ENCODE results near the gene RFFL. TPM values are rescaled to one million over a fixed set of nuclear protein-coding genes. Genes with fewer than 3 reads are reported as not detected.

The RFFL gene
- total RNA-seq, 1 experiment from 2014 or later: 37.7 TPM

GRCh38 chr17:35103271-35103670 lies 39.8 kb upstream of the RFFL start:
- H4K20me1 ChIP-seq (ENCODE audit: low read length): no peaks in the 10 kb centered on the region
- DNase-seq: no peak
- no peak overlapping the region for H3K4me2 ChIP-seq (ENCODE audit: low read length)
- no TSS peak for BruUV-seq (replicated peaks)
- H3K36me3 ChIP-seq (ENCODE audit: low read depth, low read length): peaks cover 11% of the 10 kb centered on the region; the same call in 1 of the 2 replicates
- no peaks in the 10 kb centered on the region for H3K4me1 ChIP-seq (ENCODE audit: insufficient read depth, low read length)
- H3K79me2 ChIP-seq (ENCODE audit: low read length): no peaks in the 10 kb centered on the region
- intact Hi-C loops (cut with micrococcal nuclease): no loop called here
- H3K9ac ChIP-seq (ENCODE audit: low read length): no peak overlapping the region
- H3F3A ChIP-seq (ENCODE audit: low read length, unreplicated experiment): no peaks in the 10 kb centered on the region
- TF ChIP-seq EZH2phosphoT487 (IDR thresholded peaks at IDR 0.05; ENCODE audit: borderline replicate concordance, low read length): no peak
- no peak for TF ChIP-seq EZH2 (IDR thresholded peaks at IDR 0.05; ENCODE audit: low read length, unreplicated experiment)
- TF ChIP-seq CTCF (conservative IDR thresholded peaks at IDR 0.05; ENCODE audit: low read depth, low read length): no peak
- no peak overlapping the region for H3K27ac ChIP-seq (ENCODE audit: low read length)
- no peak for ATAC-seq
- ChIA-PET POLR2A (ENCODE audit: unreplicated experiment) (no interaction called here), CTCF (interaction anchor here (1.3 kb wide), 1 partner anchor 16 kb away, joined by 5 read pairs; no protein-coding TSS in a partner anchor)
- H3K9me2 ChIP-seq (replicated peaks; ENCODE audit: low read length): no peaks in the 10 kb centered on the region
- no peaks in the 10 kb centered on the region for H3K9me3 ChIP-seq (ENCODE audit: low read length)
- H3K4me3 ChIP-seq (ENCODE audit: low read length): no peak overlapping the region
- H2AFZ ChIP-seq (ENCODE audit: low read length): no peak overlapping the region
- no peaks in the 10 kb centered on the region for H3K27me3 ChIP-seq (ENCODE audit: low read length)

- Histone ChIP-seq H3K4me2 (ENCODE audit: low read length) (no peak overlapping the region), H4K20me1 (ENCODE audit: low read length) (no peaks in the 10 kb centered on the region), H3K9me3 (ENCODE audit: low read length) (no peaks in the 10 kb centered on the region), H3K4me1 (ENCODE audit: insufficient read depth, low read length) (no peaks in the 10 kb centered on the region), H3K79me2 (ENCODE audit: low read length) (no peaks in the 10 kb centered on the region), H3K4me3 (ENCODE audit: low read length) (no peak overlapping the region), H3K9ac (ENCODE audit: low read length) (no peak overlapping the region), H3K27me3 (ENCODE audit: low read length) (no peaks in the 10 kb centered on the region), H3K36me3 (ENCODE audit: low read depth, low read length) (peaks cover 11% of the 10 kb centered on the region; the same call in 1 of the 2 replicates), H3F3A (ENCODE audit: low read length, unreplicated experiment) (no peaks in the 10 kb centered on the region), H2AFZ (ENCODE audit: low read length) (no peak overlapping the region), H3K9me2 (replicated peaks; ENCODE audit: low read length) (no peaks in the 10 kb centered on the region), H3K27ac (ENCODE audit: low read length) (no peak overlapping the region)
- TF ChIP-seq EZH2 (IDR thresholded peaks at IDR 0.05; ENCODE audit: low read length, unreplicated experiment): no peak
- TF ChIP-seq CTCF (conservative IDR thresholded peaks at IDR 0.05; ENCODE audit: low read depth, low read length): no peak
- no peak for TF ChIP-seq EZH2phosphoT487 (IDR thresholded peaks at IDR 0.05; ENCODE audit: borderline replicate concordance, low read length)
- no peak for ATAC-seq
- POLR2A ChIA-PET (ENCODE audit: unreplicated experiment): no interaction called here
- DNase-seq: no peak
- intact Hi-C loops (cut with micrococcal nuclease): no loop called here
- BruUV-seq (replicated peaks): no TSS peak
- CTCF ChIA-PET: no interaction called here
These were observed 38.2 kb upstream of the RFFL start for GRCh38 chr17:35101725-35102124.

GRCh38 chr17:35101036-35101435 lies 37.5 kb upstream of the RFFL start:
- no peak overlapping the region for H2AFZ ChIP-seq (ENCODE audit: low read length)
- H3K27ac ChIP-seq (ENCODE audit: low read length): no peak overlapping the region
- H3K9ac ChIP-seq (ENCODE audit: low read length): no peak overlapping the region
- H3K79me2 ChIP-seq (ENCODE audit: low read length): no peaks in the 10 kb centered on the region
- H3K4me1 ChIP-seq (ENCODE audit: insufficient read depth, low read length): no peaks in the 10 kb centered on the region
- no peak overlapping the region for H3K4me2 ChIP-seq (ENCODE audit: low read length)
- TF ChIP-seq EZH2phosphoT487 (IDR thresholded peaks at IDR 0.05; ENCODE audit: borderline replicate concordance, low read length) (no peak), CTCF (conservative IDR thresholded peaks at IDR 0.05; ENCODE audit: low read depth, low read length) (no peak), EZH2 (IDR thresholded peaks at IDR 0.05; ENCODE audit: low read length, unreplicated experiment) (no peak)
- no peaks in the 10 kb centered on the region for H3K27me3 ChIP-seq (ENCODE audit: low read length)
- DNase-seq (no peak), ATAC-seq (no peak)
- CTCF ChIA-PET: no interaction called here
- H4K20me1 ChIP-seq (ENCODE audit: low read length): no peaks in the 10 kb centered on the region
- peaks cover 11% of the 10 kb centered on the region; the same call in 1 of the 2 replicates for H3K36me3 ChIP-seq (ENCODE audit: low read depth, low read length)
- no TSS peak for BruUV-seq (replicated peaks)
- H3K4me3 ChIP-seq (ENCODE audit: low read length): no peak overlapping the region
- no peaks in the 10 kb centered on the region for H3F3A ChIP-seq (ENCODE audit: low read length, unreplicated experiment)
- POLR2A ChIA-PET (ENCODE audit: unreplicated experiment): no interaction called here
- no peaks in the 10 kb centered on the region for H3K9me2 ChIP-seq (replicated peaks; ENCODE audit: low read length)
- no peaks in the 10 kb centered on the region for H3K9me3 ChIP-seq (ENCODE audit: low read length)
- intact Hi-C loops (cut with micrococcal nuclease): no loop called here

Measured in PC-3 (cell line).